Hepatocyte (in vitro differentiated cells): ENCODE measurements around the gene ETV5.

Experiments used
- EZH2 ChIP-seq: fragments of 200-600 bp; sonication (generic); IDR thresholded peaks from 2 replicates; pipeline ENCODE4 v1.6.1; 2016; ENCODE audit warnings: antibody characterized with exemption, mild to moderate bottlenecking, borderline replicate concordance
- EZH2phosphoT487 ChIP-seq: fragments of 200-600 bp; sonication (generic); IDR thresholded peaks from one replicate; pipeline ENCODE4 v1.6.1; 2018; ENCODE audit warnings: antibody characterized with exemption, mild to moderate bottlenecking, low read depth, moderate library complexity; ENCODE audit not compliant: unreplicated experiment, severe bottlenecking
- TF ChIP-seq, protein P1 (sequence below): fragments of 200-600 bp; sonication (generic); IDR thresholded peaks from 2 replicates; pipeline ENCODE4 v1.5.1; 2016; ENCODE audit warnings: antibody characterized with exemption, mild to moderate bottlenecking; ENCODE audit not compliant: poor library complexity

DNA sequence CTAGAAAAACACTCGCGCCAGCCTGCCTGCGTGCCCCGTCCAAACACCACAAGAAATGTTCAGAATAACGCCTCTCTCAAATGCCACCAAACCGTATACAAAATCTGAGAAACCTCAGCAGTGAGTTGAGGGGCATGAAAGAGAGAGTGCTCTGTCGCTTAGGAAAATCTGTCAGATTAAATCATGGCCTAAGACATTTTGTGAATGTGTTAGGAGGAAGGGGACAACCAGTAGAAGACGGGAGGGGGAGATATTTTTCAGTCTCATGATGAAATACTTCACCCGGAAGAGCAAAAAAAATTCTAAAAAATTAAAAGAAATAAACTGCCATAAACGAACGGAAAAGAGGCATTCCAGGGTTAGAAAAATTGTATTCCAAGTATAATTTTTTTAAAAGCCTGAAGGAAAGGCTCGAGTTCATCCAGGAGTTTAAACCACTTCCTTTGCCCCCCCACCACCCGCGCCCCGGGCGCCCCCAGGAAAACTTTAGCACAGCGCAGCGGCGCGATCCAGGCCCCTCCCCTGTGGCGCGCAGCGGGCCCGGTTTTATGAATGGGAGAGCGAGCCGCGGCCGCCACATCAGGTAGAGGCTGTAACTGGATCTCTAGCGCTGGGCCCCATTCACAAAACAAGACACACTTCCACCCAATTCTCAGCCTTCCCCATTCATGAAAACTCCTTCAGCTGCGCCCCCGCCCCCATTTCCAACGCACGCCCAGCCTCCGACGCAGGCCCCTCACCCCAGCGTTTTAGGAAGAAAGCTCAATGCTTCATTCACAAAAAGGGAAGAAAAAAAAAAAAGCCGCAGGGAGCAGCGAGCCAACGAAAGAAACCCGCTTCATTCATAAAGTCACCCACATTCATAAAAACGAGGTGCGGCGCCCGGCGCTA lies 1.4 kb downstream of the ETV5 start:
- TF ChIP-seq, protein P1, sequence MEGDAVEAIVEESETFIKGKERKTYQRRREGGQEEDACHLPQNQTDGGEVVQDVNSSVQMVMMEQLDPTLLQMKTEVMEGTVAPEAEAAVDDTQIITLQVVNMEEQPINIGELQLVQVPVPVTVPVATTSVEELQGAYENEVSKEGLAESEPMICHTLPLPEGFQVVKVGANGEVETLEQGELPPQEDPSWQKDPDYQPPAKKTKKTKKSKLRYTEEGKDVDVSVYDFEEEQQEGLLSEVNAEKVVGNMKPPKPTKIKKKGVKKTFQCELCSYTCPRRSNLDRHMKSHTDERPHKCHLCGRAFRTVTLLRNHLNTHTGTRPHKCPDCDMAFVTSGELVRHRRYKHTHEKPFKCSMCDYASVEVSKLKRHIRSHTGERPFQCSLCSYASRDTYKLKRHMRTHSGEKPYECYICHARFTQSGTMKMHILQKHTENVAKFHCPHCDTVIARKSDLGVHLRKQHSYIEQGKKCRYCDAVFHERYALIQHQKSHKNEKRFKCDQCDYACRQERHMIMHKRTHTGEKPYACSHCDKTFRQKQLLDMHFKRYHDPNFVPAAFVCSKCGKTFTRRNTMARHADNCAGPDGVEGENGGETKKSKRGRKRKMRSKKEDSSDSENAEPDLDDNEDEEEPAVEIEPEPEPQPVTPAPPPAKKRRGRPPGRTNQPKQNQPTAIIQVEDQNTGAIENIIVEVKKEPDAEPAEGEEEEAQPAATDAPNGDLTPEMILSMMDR, result no peak
- TF ChIP-seq EZH2, result no peak
- no peak for TF ChIP-seq EZH2phosphoT487
